GM21381 (cell line): ENCODE data around the gene PDE6B.
"Not testable (repeated sequence)": the region's sequence is repeated elsewhere in the genome, so short reads cannot be mapped to it uniquely, and the experiment has no call there.

Experiments used
- ATAC-seq: cut with Tn5 transposase; IDR thresholded peaks from one replicate; pipeline ENCODE4 v1.9.1; 2021; ENCODE audit warnings: mild to moderate bottlenecking, moderate library complexity; ENCODE audit not compliant: unreplicated experiment

The PDE6B gene

DNA sequence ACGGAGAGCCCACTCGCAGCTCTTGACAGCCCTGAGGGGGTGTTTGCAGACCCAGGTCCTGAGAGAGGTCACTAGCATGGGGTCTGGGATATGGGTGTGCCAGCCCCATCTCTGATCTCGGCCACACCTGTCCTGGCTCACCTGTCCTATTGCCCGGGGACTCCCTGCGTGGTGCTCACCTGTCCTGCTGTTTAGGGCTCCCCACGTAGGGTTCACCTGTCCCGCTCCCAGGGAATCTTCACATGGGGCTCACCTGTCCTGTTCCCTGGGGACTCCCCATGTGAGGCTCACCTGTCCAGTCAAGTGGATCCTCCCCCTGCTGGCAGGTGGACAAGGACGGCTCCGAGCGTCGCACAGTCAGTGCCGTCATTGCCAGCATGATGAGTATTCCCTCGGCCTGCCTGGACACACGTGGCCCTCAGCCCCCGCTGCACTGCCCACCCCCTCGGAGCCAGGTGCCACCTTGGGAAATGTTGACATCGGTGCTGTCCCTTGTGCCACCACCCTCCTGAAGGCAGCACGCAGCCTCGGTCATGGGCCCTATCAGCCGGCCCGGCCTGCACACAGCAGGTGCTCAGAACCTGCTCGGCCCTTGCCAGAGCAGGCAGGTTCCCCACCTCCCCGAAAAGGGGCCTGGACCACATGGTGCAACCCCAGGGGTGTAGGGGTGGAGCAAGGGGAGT is 57.3 kb downstream of the PDE6B start:
- no peak for ATAC-seq

DNA sequence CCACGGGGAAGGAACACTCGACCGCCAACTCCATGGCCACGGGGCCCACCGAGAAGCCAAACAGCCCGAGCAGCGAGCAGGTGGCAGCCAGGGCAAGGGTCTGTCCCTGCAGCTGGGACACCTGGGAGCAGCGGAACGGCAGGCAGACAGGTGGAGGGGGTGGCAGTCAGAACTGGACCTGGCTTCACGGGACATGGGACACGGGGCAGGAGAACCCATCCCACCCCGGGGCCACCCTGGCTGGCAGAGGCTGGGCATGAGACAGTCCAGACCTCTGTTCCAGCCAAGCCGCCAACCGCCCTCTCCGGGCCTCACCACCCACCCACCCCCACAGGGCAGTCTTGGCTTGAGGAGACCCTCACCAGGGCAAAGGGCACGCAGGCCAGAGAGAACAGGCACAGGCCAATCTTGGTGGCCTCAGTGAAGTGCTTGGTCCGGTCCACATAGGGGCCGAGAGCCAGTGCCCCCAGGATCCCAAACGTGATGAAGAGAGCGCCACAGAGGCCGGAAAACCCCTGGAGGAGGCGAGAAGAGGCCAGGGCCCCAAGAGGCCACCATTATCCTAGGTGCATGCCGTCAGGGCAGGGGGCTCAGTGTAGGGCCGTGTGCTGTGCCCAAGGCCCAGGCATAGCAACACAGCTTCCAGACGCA is 58.0 kb downstream of the PDE6B start:
- ATAC-seq: no peak

DNA sequence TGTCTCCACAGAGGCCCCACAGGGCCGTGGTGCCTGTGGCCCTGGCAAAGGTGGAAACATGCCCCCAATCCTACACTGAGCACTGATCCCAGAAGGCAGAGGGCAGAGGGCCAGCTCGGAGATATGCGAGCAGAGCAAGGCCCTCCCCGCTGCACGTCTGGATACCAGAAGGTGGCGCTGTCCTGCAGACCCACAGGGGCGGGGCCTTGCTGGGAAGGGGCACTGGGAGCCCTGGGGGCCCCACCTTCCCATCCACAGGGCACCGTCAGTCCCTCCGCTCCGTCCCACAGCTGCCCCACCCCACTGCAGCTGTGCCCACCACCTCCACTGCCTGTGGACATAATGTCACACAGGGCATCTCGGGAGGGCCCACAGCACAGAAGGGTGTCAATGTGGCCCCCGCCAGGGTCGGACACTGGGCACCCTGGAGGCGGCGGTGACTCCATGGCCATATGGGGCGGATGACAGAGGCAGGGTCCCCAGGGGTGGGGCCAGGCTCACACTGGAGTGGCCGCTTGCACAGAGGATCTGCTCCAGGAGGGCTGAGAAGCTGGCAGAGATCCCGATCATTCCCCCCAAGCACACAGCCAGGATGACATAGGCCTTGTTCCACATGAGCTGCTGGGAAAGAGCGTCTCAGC is 58.7 kb downstream of the PDE6B start:
- ATAC-seq: no peak

DNA sequence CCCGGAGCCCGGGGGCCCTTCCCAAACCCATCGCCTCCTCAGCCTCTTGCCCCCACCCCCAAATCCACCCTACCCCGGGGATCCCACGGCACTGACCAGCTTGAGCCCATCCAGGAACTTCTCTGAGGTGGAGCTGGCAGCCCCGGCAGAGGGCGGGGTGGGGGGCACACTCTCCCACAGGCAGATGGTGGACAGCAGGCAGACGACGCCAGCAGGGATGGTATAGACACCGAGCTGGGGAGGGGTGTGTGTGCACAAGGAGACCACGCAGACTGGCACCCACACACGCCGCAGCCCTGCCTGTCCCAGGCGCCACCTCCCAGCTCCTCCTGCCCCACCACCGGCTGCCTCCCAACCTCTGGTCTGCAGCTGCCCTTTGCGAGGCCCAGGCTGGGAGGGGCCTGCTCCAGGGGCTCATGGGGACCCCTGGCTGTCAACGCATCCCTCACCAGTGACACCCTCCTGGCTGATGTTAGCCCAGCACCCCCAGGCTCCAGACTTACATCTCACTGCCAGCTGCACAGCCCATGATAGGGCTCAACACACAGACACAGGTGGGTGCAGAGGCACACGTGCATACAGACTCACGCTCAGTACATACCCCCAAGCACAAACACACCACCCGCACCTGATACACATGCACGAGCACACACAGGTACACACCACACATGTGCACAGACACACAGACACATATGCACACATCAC is 59.4 kb downstream of the PDE6B start:
- no peak for ATAC-seq

DNA sequence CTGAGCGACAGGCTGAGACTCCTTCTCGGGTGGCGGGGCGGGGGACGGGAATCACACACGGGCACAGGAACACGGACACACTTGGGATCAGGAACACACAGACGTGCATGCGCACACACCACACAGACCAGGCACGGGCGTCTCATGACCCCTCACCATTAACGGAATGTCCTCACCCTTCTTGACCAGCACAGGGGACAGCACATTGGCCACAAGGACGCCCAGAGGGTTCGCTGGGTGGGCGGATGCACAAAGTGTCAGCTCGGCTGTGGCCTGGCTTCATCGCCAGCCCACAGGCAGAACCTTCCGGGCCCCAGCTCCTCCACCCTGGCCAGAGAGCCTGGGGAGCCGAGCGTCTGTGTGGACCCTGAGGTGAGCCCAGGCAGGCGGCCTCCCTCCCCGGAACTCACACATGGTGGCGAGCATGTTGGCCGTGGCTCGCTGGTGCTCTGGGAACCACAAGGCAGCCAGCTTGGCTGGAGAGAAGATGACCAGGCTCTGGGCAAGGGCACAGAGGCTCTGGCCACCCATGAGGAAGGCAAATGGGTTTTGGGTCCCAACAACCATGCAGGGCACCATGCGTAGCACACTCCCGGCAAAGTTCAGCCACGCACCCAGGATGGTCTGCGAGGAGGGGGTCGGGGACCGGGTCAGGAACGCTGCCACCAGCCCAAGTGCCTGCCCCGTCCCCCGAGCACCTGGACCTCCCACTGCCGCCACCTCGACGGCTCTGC is 60.5 kb downstream of the PDE6B start:
- no peak for ATAC-seq

DNA sequence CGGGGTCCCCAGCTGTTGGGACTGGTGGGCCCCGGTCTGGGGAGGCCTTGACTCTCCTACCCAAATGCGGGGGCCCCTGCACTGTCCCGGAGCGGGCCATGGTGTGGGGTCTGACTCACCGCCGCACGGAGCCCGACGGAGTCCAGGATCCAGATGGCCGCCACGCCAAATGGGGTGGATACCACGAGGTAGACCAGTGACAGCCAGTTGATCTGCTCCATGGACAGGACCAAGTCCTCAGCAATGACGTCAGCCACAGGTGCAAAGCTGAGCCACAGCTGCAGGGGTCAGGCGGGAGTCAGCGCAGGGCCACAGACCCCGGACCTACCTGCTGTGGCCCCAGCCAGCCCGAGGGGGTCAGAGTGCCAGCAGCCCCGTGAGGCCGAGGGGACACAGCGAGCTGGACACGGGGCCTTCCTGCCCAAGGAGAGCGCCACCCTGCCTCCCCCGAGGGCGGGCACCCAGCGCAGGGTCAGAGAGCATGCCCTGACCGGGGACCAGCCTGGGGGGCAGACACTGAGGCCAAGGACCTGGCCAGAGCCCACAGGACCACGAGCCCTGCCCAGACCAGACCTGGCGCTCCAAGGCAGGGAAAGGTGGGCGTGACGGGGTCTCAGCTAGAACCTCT is 61.2 kb downstream of the PDE6B start:
- no peak for ATAC-seq

DNA sequence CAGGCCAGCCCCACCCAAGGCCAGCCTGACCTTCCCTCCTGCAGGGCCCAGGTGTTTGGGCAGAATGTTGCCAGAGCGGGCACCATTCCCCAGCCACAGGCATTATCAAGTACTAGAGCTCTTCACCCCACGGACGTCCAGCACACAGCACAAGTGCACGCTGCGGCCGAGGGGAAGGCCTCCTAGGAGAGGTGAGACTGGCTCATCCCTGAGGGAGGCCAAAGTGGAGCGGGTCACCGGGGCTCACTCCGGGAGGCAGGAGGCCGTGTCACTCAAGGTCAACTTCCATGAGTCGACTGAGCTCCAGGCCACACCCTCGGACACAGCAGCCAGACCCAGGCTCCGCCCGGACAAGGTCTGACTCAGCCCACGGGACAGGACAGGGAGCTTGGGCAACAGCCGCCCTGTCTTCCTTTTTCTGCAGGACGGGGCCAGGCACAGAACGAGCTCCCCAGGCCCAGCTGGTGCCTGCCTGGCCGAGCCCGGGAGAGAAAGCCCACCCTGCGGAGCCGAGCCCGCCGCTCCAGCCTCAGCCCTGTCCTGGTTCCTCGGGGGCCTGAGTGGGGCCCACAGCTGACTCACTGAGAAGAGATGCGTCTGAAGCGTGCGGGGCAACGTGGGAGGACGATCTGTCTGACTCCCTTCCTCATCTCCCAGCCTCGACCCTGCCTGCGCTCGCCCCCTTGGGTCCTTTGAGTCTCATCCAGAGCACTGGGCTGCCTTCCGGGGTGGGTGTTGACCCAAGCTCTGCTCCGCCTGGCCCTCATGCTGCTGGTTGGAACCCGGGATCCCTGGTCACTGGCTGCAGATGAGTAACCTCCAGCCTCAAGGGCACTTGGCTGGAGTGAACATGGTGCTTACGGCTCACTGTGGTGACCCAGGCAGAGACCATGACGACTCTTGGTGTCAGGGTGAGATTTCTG is 61.9 kb downstream of the PDE6B start:
- ATAC-seq: no peak

DNA sequence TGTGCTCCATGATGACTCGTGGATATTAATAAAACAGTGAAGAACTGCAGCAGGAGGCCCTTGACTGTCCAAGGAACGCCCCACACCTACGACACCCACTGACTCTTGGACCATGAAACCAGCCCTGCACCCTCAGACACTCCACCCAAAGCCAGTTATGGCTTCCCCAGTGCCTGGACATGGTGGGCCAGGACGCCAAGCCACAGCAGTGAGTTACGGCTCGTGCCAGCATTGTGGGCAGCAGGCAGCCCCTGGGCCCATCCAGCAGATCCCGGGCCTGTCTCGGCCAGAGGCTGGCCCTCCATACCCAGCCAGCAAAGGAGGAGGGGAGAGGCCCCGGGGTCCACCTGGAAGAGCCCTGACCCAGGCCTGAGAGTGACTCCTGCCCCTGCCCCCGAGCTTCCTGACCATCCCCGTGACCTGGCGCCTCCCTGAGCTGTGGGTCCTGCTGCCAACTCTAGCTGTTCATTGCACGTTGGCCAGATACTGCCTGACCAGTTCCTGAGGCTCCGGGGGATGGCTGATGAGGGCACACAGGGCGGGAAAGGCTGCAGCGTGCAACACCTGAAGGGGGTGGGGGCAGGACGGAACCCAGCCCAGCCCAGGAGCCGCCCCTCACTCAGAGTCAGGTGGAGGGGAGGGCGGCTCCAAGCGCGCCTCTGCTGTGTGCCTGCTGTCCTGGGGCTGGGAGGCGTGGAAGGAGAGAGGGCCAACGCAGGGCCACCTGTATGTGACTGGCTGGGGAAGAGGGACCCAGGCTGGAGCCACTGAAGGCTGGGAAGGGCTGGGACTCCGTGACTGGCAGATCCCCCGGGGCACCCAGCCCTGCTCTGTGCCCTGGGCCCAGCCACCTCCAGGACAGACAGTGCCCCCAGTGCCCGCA is 62.8 kb downstream of the PDE6B start:
- ATAC-seq: no peak

DNA sequence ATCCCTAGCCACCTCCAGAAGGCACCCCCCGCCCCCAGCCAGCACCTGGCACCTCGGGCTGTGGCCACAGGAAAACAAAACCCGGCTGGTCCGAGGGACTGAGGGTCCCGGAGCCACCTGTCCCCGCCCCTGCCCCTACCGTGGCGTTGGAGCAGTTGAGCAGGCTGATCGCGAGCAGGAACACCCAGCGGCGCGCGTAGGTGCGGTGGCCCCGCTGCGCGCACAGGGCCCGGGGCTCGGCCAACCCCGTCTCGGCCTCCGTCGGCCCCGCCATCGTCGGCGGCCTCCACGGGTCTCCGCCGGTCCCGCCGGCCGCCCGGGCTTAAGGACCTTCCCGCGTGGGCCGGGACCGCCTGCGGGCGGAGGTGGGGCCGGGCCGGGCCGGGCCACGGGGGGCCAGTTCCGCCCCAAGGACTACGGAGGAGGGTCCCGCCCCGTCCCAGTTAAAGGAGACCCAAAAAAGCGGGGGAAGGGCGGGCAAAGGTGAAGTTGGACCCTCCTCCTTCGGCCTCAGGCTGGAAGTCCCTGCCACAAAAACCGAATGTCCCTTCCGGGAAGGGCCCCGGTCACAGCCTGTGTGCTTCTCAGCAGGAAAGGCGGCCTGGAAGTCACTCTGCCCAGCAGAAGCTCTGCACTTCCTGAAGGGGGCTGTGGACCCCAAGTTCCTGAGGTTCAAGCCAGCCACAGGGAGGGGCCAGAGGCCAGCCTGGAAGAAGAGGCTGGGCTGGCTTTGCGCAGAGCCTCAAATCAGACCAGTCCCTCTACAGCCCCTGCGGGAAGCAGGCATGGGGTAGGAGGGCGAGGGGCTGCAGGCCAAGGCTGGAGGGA is 63.7 kb downstream of the PDE6B start, which contains the start of gene SLC49A3:
SLC49A3 (minus strand) TSS at position 298 of the 828 bp plus-strand sequence; CDS start at position 274, 24 bp downstream.
- ATAC-seq: no peak

DNA sequence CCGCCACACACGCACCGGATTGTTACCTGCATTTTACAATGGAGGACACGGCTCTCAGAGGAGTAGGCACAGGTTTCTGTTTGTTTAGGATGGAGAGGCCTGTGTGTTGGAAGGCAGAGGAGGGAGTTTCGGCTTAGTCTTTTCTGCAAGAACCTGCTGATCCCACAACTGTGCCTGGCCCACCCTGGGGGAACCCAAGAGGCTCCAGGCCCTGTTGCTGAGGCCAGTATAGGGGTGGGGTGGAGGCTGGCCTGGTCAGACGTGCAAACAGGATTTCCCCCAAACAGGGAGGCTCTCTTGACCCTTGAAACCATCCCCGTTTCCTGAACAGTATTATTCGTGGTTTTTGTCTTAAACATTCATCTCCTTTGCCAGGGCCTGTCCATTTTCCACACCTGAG is 64.3 kb downstream of the PDE6B start:
- no peak for ATAC-seq

DNA sequence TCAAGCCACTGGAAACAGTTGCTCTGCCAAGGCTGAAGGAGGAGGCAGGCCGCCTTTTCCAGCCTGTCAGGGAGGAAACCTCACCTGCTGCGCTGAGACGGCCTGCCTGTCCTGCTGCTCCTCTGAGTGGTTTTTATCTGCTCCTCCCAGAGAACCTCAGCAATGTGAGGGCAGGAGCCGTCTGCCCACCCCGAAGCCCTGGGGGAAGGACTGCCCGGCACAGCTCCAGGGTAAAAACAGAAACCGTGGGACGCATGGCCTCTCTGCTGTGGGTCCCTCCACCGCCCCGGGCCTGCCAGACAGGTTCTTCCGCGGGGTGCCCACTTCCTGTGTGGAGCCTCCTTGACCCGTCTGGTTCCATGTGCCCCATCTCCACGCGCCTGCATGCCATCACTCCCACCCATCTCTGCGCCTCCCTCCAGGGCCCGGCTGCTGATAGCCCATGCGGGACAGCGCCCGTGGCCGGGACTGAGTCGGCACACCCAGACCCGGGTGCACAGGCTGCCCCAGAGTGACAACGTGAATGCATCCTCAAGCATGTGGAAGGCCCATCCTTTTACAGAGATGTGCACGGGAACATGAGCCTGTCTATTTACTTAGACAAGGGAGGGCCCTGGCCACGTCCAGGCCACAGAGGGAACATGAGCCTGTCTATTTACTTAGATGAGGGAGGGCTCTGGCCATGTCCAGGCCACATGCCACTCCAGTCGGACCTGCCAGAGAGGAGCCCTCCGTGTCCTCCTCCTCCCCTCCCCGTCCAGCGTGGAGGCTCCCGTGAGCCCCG is 67.6 kb downstream of the PDE6B start:
- ATAC-seq: no peak

DNA sequence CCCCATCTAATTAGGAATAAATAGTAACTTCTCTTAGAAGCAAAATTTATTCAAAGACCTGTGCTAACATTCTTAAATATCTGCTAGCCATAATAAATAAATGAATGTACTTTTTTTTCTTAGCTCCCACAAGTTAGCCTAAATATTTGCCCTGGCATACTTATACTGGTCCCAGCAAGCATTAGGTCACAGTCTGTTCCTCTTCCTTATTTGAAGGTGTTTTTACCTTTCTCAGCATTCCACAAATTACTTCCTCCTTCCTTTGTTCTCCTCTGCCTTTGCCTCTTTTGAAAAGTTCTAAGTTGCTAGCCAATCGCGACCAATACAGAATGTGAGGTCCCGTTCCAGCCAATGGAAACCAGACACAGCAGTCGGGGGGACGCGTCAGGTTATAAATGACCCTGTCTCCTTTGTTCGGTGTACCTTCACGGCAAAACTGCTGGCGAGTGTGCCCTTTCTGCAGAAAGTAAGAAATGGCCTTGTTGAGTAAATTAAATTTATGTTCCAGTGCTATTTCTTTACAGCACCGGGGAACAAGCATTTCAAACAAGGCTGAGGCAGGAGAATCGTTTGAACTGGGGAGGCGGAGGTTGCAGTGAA is 69.1 kb downstream of the PDE6B start:
- ATAC-seq: not testable (repeated sequence)

DNA sequence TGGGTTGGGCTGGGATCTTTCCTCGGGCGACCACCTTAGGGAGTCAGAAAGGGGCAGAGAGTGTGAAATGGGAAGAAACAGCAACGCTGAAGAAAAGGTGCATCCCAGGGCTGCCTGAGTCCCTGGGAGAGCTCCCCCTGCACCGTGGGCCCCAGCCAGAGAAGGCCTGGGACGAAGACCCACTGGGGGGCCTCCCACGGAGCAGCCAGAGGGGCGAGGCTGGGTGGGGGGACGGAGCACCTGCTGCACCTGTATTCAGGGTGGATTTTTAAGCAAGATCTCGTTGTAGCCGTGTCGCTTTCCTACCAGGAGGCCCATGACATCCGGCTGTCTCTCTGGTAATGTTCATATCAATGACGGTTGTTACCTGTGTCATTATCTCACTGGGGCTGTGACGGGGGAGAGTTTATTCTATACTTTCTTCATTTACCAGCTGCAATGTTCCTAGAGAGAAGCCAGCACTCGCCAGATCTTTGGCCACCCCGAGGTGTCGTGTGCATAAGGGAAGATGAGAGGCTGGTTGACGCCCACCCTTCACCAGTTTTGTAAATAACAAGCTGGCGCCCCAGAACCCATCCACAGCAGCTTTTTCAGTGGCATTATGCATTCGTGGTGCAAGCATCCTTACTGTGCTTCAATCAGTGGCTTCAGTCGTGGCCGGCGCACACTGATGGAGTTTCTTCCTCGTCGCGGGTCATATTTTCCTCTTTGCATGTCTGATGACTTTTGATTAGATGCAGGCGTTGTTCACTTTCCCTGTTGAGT is 74.6 kb downstream of the PDE6B start:
- ATAC-seq: no peak

DNA sequence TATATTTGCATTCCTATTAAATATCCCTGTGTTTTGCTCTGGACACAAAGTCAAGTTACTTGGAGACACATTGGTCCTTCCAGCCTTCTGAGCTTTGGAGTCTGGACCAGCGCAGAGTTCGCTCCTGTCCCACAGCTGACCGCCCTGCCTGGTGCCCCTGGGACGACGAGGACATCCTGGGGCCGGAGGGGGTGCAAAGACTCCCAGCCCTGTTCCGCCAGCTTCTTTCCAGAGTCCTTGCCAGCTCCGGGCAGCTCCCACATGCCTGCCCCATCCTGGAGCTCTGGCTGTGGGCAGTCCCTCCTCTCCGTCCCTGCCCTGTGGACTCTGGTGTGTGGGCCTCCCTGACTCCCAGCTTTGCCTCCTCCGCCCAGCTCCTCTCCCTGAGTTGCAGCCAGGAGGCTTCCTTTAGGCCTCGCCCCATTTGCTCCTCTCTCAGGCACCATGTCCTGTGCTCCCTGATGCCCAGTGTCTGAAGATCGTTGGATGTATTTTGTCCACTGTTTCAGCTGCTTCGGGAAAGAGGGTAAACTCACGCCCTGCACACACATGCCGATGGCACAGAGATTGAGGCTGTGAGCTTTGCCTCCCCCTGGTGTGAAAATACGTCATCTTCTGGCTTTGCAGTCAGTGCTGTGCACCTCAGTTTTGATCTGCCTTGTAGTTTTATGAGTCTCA is 75.4 kb downstream of the PDE6B start:
- no peak for ATAC-seq

DNA sequence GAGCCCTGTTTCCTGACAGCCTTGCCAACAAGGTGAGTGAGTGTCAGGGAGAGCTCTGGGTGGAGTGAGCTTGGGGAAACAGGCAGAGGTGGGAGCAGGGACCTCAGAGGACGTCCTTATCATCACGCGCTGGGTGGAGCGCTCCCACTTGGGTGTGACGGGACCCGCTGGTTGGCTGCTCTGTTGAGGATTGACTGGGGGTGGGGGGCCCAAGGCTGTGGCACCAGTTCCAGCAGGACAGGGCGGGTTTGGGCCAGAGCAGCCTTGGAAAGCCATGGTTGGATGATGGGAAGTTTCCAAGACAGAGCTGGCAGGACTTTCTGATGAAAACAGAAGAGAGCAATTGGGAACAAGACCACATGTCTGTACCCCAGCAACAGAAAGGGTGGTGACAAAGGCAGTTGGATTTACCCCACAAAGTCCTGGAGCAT is 77.3 kb downstream of the PDE6B start:
- no peak for ATAC-seq
